GM19395 (cell line): ENCODE measurements around the gene HOXA13.

Experiments used
- ATAC-seq: cut with Tn5 transposase; IDR thresholded peaks from one replicate; pipeline ENCODE4 v1.9.1; 2021; ENCODE audit warnings: mild to moderate bottlenecking, moderate library complexity; ENCODE audit not compliant: unreplicated experiment

HOXA13 gene

DNA sequence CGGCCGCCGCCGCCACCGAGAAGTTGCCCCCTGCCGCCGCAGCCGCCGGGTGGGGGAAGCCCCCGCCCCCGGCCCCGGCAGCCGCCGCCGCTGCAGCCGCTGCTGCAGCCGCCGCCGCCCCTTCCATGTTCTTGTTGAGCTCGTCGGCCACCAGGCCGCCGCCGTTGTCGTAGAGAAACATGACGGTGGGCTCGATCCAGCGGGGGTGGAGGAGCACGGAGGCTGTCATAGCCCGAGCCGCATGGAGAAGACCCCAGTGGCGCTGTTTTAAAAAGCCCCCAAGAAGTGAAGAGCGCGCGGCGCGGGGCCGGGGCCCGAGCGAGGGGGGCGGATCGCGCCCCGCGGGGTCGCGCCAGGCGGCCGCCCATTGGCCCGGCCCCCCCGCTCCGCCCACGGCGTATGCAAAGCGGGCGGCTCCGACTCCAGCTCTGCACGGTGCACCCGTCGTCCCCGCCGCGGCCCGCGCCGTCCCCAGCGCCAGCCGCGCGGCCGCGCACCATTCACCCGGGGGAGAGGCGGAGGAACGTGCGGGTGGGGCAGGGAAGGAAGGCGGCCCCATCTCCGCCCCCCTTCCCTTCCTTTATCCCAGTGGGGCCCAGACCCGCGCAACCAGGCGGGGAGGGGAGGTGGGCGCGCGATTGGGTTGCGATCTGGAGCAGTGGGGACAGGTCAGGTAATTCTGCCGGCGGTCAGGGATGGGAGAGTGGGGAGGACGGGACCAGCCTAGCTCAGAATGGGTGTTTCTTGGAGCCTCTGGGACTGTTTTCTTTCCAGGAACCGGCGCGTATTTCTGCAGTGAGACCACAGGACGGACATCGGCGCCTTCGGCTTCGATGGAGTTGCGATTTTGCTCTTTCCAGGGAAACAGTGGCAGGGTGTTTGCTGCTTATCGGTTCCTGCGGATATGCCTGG lies at the start of gene HOXA13:
HOXA13 (minus strand) TSS at position 243 of the 912 bp plus-strand sequence; CDS start at position 229, 14 bp downstream.
- ATAC-seq, result no peak

DNA sequence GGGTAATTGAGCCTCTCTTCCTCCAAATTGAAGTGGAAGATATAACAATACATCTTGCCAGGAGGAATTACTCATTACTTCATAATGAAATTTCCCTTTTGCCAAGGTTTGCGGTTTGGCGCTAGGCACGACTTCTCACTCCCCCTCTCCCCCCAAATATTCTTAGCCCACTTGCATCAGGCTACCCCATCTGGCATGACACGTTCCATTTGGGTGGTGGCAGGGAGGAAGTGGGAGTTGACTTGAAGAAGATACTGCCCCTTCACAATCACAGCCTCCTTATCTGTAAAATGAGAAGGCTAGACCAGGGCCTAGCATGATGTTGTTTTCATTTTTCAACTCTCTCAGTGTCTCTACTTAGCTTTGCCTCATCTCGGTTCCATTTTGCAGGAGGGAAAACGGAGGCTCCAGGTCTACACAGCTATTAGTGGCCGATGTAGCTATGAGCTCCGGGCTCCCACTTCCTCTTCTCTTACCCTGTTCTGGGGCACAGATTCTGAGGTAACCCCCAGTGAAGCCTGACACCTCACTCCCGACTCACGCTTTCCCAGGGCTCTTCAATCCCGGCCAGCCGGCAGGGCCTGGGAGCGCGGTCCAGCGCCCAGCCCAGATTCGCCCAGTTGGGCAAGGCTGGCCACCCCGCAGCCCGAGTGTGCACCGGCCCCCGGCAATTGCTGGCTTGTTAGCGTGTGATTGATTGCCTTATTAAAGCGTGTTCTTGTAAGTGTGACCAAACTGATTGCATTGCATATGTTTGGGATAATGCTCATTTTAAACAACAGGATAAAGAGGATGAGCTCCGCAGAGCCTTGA lies 49.2 kb upstream of the HOXA13 start:
- no peak for ATAC-seq

DNA sequence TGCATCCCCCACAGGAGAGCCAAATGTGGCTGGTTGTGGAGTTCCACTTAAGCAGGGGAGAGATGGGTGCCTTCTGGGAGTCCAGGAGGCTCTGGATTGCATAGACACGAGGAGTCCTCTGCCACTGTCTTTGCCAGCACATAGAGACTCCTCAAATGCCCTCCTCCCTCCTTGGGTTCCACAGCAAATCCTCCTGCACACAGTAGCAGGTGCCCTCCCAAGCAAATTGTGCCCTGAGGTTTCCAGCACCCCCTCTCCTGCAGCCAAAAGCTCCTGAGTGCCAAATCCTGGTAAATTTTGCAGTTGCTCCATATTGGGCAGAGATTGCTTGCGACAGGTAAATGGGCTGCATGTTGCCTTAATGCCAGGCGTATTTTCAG lies 48.5 kb upstream of the HOXA13 start:
- ATAC-seq, result no peak

DNA sequence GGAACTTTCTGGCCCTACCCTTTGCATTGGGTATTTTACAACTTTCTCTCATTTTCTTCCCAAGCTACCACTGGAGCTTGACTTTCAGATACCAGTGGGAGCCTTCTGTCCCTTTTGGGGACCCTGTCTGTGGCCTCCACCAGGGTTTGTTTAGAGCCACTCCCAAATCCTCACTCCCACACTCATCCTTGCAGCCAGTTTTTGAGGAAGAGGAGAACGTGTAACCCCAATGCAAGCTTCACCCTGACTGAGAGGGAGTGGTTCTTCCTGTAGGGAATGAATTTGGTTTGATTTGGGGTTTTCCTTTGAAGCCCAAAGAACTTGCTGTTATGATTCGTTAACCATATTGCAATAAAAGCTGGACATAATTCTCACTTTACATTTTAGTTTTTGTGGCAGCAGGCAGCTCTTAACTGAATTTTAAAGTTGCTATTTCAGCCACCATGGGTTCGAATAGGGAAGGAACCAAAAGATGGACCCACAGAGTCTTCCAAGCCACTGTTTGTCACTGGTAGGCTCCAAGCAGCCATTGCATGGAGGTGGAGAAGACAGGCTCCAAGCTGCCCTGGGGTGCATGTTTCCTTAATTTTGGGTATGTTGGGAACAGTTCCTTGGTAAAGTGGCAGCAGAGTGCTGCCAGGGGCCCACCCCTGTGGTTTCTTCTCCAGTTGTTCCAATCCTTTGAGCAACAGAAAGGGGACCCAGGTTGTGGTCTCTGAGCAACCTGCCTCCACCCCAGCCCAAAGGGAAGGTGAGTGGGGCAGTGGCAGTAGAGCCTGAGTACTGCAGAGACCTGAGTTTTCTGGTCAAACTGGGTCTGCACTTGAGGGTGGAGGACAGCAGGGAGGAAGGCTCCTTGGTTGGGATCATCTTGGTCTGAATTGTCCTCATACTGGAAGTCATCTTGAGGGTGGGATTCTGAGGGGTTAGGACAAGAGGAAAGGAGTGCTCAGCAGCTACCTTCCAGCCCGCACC lies 47.8 kb upstream of the HOXA13 start:
- ATAC-seq, result no peak

DNA sequence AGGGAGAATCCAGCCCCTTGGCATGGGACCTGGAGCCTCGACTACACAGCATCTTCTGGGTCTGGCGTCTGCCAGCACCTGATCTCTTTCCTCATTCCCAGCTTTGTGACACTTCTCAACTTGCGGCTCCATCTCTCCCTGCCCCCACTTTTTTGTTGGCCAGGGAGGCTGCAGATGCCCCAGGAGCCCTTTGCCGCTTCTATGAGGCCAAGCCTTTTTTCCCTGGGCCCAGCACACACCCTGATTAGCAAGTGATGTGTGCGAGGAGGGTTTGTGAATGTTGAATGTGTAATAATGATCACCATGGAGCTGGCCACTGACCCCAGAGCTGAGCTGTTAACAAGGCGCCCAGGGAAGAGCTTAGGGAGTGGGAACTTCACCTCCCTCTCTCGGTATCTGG lies 47.1 kb upstream of the HOXA13 start:
- ATAC-seq, result no peak

DNA sequence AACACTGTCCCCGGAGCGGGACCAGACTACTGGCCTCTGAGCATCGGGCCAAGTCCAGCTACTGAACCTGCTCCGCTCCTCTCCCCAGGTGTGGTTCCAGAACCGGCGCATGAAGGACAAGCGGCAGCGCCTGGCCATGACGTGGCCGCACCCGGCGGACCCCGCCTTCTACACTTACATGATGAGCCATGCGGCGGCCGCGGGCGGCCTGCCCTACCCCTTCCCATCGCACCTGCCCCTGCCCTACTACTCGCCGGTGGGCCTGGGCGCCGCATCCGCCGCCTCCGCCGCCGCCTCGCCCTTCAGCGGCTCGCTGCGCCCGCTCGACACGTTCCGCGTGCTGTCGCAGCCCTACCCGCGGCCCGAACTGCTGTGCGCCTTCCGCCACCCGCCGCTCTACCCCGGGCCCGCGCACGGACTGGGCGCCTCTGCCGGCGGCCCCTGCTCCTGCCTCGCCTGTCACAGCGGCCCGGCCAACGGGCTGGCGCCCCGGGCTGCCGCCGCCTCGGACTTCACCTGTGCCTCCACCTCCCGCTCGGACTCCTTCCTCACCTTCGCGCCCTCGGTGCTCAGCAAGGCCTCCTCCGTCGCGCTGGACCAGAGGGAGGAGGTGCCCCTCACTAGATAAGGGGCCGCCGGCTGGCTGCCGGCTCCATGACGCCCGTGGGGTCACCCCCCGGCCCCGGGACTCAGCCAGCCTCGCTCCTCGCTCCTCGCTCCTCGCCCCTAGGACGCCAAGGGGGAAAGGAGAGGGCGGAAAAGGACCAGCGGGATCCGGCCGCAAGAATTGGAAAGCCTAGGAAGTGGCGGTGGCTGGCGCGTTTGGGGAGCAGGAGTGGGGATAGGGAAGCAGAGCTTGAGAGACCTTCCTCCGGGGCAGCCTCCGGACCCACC lies 46.2 kb upstream of the HOXA13 start:
- ATAC-seq, result no peak

DNA sequence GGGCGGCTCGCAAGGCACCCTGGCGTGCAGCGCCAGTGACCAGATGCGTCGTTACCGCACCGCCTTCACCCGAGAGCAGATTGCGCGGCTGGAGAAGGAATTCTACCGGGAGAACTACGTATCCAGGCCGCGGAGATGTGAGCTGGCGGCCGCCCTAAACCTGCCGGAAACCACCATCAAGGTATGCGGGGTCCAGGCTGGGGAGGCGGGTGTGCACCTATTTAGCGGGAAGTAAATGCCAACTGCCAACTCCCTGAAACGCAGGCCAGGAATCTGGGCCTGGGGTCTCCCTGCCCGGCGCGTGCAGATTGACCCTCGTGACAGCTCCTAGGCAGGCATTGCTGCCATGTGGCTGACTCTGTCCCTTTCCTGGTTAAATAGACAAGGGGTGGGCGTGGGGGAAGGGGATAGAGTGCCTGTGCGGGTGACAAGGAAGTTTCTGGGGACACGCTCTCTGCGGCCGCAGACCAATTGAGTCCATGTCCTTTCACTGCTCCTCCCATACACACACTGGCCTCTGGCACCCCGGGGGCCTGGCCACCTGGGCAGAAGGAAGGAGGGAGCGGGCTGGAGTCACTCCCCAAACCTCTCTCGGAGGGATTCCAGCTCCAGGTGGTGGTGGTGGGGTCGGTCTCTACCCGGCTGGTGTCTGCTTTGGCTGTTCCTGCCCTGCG lies 45.4 kb upstream of the HOXA13 start:
- no peak for ATAC-seq

DNA sequence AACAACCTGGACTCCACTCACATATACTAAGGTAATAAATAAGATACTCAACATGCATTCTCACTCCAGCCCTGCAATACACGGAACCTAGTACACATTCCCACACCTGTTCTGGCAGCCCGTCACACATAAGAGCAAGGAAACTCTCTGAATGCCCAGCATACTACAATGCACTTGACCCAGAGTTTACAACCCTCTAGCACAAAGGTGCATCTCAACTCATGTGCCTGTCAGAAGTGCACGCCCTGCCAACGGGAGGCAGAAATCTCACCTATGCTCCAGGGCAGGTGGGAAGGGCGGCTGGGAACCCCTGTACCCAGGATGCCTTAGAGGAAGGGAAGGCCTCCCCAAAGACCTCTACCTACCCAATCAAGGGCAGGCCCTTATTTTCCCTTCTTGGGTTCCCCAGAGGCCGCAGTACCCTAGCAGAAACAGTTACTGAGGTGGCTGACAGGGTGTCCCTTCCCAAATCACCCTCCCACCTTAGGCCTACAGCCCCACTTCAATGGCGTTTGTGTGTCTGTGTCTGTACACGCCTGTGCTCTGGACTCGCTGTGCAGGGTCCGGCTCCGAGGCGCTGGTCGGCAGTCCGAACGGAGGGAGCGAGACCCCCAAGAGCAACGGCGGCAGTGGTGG lies 44.7 kb upstream of the HOXA13 start:
- ATAC-seq, result no peak

DNA sequence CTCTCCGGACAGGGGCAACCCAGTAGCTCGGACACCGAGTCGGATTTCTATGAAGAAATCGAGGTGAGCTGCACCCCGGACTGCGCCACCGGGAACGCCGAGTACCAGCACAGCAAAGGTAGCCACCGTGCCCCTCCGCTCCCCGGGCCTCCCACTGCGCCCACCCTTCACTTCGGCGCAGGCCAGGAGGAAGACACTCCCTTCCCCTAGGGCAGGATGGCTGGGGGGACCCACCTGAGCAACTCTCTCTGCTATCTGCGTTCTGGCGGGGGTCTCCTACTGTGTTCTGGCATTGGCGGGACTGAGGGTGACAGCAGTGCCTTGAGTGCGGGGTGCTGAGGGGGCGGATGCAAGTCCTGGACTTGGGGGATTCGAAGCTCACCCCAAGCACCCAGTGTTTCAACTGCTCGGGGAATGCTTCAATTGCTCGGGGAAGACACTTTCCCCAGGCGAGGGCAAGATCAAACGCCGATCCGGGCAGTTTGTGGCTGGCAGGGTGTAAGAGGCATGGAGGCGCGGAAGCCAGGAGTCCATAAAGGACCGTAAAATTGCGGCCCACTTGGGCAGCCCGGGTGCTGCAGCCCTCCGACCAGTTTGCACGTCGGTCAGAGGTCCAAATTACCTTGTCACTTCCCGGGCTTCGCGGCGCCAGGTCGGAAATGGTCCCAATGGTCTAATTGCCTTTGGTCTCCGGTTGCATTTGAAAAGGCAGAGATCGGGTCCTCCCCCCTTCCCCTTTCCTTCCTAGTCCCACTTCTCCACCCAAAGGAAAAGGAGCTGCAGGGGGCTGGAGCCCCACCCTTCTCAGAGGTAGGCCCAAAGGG lies 43.7 kb upstream of the HOXA13 start:
- ATAC-seq, result no peak

DNA sequence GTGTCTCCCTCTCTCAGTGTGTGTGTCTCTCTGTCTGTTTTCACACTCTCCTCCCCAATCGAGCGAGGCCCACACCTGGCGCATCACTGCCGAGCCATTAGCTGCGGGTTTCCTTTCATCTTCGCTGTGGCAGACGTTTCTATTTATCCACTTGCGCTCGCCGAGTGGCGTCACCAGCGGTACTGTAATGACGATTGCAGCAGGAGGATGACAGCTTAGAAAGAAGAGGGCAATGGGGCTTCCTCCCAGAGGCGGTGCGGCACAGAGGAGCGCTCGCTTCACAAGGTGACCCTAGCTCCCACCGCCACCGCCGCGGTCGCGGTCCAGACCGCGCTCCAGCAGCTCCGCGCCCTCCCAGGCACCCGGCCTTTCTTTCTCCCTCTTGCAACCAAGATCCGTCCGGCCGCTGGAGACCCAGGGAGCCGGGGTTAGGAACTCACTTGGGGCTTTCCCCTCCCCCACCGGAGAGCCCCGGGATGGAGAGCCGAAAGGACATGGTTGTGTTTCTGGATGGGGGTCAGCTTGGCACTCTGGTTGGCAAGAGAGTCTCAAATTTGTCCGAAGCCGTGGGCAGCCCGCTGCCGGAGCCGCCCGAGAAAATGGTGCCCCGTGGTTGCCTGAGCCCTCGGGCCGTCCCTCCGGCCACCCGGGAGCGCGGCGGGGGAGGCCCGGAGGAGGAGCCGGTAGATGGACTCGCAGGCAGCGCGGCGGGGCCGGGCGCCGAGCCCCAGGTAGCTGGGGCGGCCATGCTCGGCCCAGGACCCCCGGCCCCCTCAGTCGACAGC lies 42.9 kb upstream of the HOXA13 start, which contains the start of gene EVX1:
EVX1 (plus strand) TSS at position 248 of the 785 bp plus-strand sequence; CDS start at position 477, 229 bp downstream.
- ATAC-seq, result no peak

DNA sequence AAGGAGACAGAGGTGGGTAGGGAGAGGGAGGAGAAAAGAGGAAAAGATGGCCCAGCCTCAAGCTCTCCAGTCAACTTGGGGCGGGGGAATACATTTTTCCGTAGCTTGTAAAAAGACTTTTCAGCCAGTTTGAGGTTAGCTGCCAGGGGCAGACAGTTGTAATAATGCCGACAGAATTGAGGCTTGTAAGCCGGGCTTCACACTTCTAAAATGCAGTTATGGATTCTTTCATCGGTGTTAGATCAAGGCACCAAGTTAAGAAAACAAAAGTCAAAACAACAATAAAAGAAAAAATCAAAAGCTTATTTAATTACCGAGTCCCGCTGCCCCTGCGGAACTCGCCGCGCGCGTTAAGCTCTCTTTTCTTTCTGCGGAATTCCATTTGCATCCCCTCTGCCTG lies 42.3 kb upstream of the HOXA13 start:
- ATAC-seq, result no peak

DNA sequence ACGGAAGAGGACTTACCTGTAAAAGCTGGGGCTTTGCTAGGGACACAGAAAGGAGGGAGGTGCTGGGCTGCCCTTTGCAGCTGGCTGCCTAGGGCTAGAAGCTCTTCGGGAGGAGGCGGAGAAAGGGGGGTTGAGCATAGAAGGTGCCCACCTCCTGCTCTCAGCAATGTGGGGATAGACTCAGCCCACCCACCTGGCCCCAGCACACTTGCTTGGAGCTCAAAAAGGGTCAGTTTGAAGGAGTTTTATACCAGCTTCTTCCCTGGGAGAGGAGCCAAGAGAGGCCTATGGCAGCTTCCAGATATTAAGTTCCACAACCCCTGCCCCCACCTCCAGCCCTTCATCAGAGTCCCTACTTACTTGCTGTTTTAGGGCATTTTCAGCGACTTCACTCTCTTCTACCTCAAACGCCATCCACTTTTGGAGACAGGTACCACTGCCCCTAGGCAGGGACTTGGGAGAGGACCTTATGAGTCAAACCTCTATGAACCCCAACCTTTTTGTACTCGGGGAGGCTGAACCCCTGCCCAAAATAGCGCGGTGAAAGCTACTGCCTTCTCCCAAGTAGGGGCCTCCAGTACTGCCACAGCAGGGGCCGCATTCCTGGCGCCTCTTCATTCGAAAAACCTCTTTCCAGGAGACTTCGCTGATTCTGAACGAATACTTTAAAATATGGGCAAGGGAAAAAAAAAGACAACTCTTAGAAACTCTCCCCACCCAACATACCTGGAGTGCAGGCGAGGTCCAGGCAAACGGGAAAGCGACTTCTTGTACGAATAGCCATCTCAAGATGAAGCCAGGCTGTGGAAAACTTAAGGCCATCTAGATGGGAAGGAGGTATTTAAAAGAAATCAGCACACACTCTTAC lies 41.5 kb upstream of the HOXA13 start:
- no peak for ATAC-seq

DNA sequence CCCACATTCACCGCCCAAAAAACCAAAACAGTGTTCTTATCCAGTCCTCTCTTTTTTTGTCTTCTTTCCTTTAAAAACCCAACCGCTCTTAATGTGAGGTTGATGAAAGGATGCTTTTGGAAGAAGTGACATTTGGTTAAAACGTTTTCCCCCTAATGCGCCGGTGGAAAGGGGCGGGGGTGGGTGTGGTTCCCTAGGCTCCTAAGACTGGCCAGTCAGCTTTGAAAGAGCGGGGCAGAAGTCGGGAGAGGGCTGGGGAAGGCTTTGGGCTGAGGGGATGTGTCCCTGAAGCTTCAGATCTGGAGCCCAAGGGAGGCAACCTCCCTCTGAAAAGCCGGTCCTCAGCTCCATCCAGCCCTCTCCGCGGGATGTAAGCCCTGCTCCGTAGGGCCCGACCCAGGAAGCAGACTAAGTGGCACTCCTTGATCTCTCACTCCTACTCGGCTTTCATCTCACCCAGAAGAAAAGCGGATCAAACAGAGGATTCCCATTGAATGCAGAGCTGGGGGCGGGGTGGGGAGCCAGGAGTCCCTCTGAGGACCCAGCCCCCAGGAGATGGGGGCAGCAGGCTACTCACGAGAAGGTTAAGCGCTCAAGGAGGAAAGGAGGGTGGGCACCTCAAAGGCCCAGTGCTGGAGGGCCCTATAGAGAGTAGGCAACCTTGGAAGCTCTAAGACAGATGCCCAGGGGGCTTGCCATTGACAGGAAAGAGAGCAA lies 40.3 kb upstream of the HOXA13 start:
- ATAC-seq, result no peak

DNA sequence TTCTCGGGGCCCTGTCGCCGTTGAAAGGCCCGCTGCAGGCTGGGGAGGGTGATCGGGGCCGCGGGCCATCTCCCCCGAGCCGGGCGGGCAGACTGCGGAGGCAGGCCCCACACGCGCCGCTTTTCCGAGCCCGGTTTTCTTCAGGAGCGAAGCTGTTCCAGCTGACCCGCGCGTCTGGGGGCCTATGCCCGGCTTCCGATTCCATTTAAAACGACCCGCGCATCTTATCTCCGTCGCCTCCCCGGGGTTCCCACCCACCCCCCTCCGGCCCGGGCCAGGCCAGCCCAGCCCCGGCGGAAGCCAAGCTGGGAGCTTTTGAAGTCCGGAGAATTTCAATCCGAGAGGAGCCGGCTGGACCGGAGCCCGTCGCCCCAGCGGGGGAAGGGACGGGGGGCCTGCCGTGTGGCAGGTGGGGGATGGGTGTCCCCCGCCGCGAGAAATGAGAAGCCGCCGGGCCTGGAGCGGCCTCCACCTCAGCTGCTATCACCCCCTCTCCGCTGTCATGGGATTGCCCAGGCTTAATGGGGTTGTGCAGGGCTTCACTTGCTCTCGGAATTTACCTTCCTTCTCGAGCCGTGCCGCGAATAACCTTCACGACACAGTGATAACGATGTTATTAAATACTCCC lies 39.6 kb upstream of the HOXA13 start:
- no peak for ATAC-seq

DNA sequence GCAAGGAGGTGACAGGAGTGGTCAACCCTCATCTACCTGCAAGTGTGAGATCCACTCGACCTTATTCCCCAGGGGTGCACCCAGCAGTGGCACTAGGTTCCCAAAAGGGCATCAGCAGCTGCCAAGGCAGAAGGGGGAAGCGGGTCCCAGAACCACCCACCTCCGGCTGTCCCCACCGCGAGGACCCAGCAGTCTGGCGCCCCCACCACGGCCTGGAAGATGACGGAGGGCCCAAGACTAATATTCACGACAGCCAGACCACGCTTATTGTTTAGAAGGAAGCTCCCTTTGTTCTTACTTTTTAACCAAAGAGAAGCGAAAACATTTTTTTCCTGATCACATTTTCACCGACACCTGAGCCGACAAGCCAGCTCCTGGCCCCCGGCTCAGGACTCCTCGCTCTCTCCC lies 39.1 kb upstream of the HOXA13 start:
- no peak for ATAC-seq
